ENCODE results near the gene FOXN3. TPM values are rescaled to one million over a fixed set of nuclear protein-coding genes. Genes with fewer than 3 reads are reported as not detected.

Gene FOXN3
- total and polyA plus RNA-seq, 2 donors (not counting 3 experiments of a cell fraction or from before 2014, with no cell fraction given), result 16.9 to 41.8 TPM

DNA sequence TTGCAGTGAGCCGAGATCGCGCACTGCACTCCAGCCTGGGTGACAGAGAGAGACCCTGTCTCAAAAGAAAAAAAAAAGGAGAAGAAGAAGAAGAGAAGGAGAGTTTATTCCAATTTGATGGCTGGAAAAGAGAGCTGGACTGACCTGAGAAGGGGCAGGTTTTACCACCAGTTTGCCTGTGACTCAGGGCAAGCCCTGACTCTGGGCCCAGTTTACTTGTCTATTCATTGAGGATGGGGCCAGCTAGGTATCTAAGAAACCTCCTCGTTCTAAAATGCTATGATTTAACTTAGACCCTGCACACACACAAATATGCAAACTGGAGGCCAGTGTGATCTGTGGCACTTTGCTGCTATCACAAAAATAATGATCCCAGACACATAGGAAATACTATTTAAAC is 155.0 kb downstream of the FOXN3 start:
- DNase-seq (ENCODE audit: low read depth, low spot score) (no peak), FAIRE-seq (no peak)
- no peaks in the 10 kb centered on the region for H3K79me2 ChIP-seq (ENCODE audit: control insufficient read depth, insufficient read depth, low read length)
- H3K9me3 ChIP-seq (replicated peaks; ENCODE audit: control insufficient read depth, insufficient read depth, low read length), result no peaks in the 10 kb centered on the region
- H3K4me2 ChIP-seq (ENCODE audit: insufficient read depth, low read length), result no peak overlapping the region
- peaks cover 2% of the 10 kb centered on the region for H4K20me1 ChIP-seq (replicated peaks; ENCODE audit: control insufficient read depth, extremely low read depth, insufficient read depth, low read length)
- no peaks in the 10 kb centered on the region for H3K27me3 ChIP-seq (ENCODE audit: control insufficient read depth in 2 of 2, insufficient read depth in 2 of 2, low read length in 2 of 2)
- H3K9me1 ChIP-seq (replicated peaks; ENCODE audit: control insufficient read depth, extremely low read depth, insufficient read depth, low read length), result no peaks in the 10 kb centered on the region
- dilution Hi-C loops (cut with MboI; ENCODE audit: extremely low pct_ligation_motif_present, low sequenced_read_pairs), result no loop called here
- no peak for TF ChIP-seq MYC (IDR thresholded peaks at IDR 0.05; ENCODE audit: low read depth, low read length)
- no peak for TF ChIP-seq JUN (IDR thresholded peaks at IDR 0.05; ENCODE audit: borderline replicate concordance, insufficient read depth, insufficient read length, low read depth)
- TF ChIP-seq, protein P1, sequence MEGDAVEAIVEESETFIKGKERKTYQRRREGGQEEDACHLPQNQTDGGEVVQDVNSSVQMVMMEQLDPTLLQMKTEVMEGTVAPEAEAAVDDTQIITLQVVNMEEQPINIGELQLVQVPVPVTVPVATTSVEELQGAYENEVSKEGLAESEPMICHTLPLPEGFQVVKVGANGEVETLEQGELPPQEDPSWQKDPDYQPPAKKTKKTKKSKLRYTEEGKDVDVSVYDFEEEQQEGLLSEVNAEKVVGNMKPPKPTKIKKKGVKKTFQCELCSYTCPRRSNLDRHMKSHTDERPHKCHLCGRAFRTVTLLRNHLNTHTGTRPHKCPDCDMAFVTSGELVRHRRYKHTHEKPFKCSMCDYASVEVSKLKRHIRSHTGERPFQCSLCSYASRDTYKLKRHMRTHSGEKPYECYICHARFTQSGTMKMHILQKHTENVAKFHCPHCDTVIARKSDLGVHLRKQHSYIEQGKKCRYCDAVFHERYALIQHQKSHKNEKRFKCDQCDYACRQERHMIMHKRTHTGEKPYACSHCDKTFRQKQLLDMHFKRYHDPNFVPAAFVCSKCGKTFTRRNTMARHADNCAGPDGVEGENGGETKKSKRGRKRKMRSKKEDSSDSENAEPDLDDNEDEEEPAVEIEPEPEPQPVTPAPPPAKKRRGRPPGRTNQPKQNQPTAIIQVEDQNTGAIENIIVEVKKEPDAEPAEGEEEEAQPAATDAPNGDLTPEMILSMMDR (IDR thresholded peaks at IDR 0.05; ENCODE audit: extremely low read depth in 1 of 2, insufficient read depth in 1 of 2, low read depth in 1 of 2, low read length in 2 of 2), result no peak
- no TSS peak for BruUV-seq (replicated peaks)
- intact Hi-C loops (cut with micrococcal nuclease), result no loop called here
- no peak overlapping the region for H3K9ac ChIP-seq (replicated peaks; ENCODE audit: extremely low read depth, insufficient read depth, low read length)
- H3K4me1 ChIP-seq (ENCODE audit: control insufficient read depth, extremely low read depth, insufficient read depth, low read length), result no peaks in the 10 kb centered on the region
- ChIA-PET CTCF (no interaction called here), POLR2A (no interaction called here)
- H3K27ac ChIP-seq (ENCODE audit: insufficient read depth, low read depth, low read length), result no peak overlapping the region
- H3K4me3 ChIP-seq (replicated peaks in 1 of 3; ENCODE audit: insufficient read depth in 1 of 3, low read depth in 1 of 3, low read length in 3 of 3), result no peak overlapping the region
- H2AFZ ChIP-seq (ENCODE audit: low read depth, low read length), result no peak overlapping the region
- no peaks in the 10 kb centered on the region for H3K36me3 ChIP-seq (ENCODE audit: control insufficient read depth in 2 of 2, extremely low read depth in 1 of 2, insufficient read depth in 2 of 2, low read length in 2 of 2)

DNA sequence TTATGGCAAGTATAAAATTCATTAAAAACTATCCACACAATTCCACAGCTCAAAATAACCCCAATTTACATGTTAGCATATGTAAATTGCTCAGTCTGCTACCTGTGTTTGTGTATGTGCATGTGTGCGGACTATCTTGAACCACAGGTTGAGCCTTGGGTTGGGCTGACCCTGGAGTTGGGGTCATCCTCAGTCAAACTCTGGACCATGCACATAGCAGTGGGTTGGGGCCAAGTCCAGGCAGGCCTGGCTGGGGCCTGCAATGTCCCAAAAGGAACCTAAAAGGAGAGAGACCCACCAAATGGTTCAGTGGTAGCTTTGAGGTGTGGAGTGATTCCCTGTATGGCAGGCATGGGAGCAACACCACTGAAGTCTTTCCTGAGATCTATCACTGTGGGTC is 156.1 kb downstream of the FOXN3 start:
- ChIA-PET POLR2A (no interaction called here), CTCF (interaction anchor here (1.0 kb wide), 1 partner anchor 15 kb away, joined by 3 read pairs; no protein-coding TSS in a partner anchor)
- no peak for DNase-seq (ENCODE audit: low read depth, low spot score)
- Histone ChIP-seq H3K79me2 (ENCODE audit: control insufficient read depth, insufficient read depth, low read length) (no peaks in the 10 kb centered on the region), H3K27me3 (ENCODE audit: control insufficient read depth in 2 of 2, insufficient read depth in 2 of 2, low read length in 2 of 2) (no peaks in the 10 kb centered on the region), H3K4me1 (ENCODE audit: control insufficient read depth, extremely low read depth, insufficient read depth, low read length) (no peaks in the 10 kb centered on the region), H4K20me1 (replicated peaks; ENCODE audit: control insufficient read depth, extremely low read depth, insufficient read depth, low read length) (peaks cover 2% of the 10 kb centered on the region), H3K27ac (ENCODE audit: insufficient read depth, low read depth, low read length) (no peak overlapping the region), H3K4me3 (replicated peaks in 1 of 3; ENCODE audit: insufficient read depth in 1 of 3, low read depth in 1 of 3, low read length in 3 of 3) (no peak overlapping the region), H2AFZ (ENCODE audit: low read depth, low read length) (no peak overlapping the region), H3K9ac (replicated peaks; ENCODE audit: extremely low read depth, insufficient read depth, low read length) (no peak overlapping the region), H3K9me1 (replicated peaks; ENCODE audit: control insufficient read depth, extremely low read depth, insufficient read depth, low read length) (no peaks in the 10 kb centered on the region), H3K4me2 (ENCODE audit: insufficient read depth, low read length) (no peak overlapping the region), H3K9me3 (replicated peaks; ENCODE audit: control insufficient read depth, insufficient read depth, low read length) (no peaks in the 10 kb centered on the region), H3K36me3 (ENCODE audit: control insufficient read depth in 2 of 2, extremely low read depth in 1 of 2, insufficient read depth in 2 of 2, low read length in 2 of 2) (no peaks in the 10 kb centered on the region)
- no peak for FAIRE-seq
- TF ChIP-seq EZH2 (IDR thresholded peaks at IDR 0.05; ENCODE audit: borderline replicate concordance, low read depth, low read length, severe bottlenecking), result no peak
- TF ChIP-seq POLR2AphosphoS5 (IDR thresholded peaks at IDR 0.05; ENCODE audit: insufficient read depth, low read depth, low read length), result no peak
- no peak for TF ChIP-seq MYC (IDR thresholded peaks at IDR 0.05; ENCODE audit: low read depth, low read length)
- TF ChIP-seq, protein P2, sequence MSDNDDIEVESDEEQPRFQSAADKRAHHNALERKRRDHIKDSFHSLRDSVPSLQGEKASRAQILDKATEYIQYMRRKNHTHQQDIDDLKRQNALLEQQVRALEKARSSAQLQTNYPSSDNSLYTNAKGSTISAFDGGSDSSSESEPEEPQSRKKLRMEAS (IDR thresholded peaks at IDR 0.05; ENCODE audit: insufficient read depth, insufficient read length), result no peak
- no peak for TF ChIP-seq GATA2 (IDR thresholded peaks at IDR 0.05; ENCODE audit: insufficient read depth, insufficient read length, low read depth, low read length)
- TF ChIP-seq POLR2A (IDR thresholded peaks at IDR 0.05; ENCODE audit: low read depth, low read length), result no peak
- TF ChIP-seq, protein P1 (IDR thresholded peaks at IDR 0.05; ENCODE audit: extremely low read depth in 1 of 2, insufficient read depth in 1 of 2, low read depth in 1 of 2, low read length in 2 of 2), result no peak
- TF ChIP-seq FOS (IDR thresholded peaks at IDR 0.05; ENCODE audit: borderline replicate concordance, insufficient read depth, low read length), result no peak
- TF ChIP-seq JUN (IDR thresholded peaks at IDR 0.05; ENCODE audit: borderline replicate concordance, insufficient read depth, insufficient read length, low read depth), result no peak
- dilution Hi-C loops (cut with MboI; ENCODE audit: extremely low pct_ligation_motif_present, low sequenced_read_pairs), result no loop called here
- intact Hi-C loops (cut with micrococcal nuclease), result no loop called here
- no TSS peak for BruUV-seq (replicated peaks)
